Stimulated activated CD4-positive, alpha-beta T cell treated with anti-CD3 and anti-CD28 coated beads, Interleukin-4, amount 100 ng/mL, for 48 hours (primary cell): Measurements from ENCODE around the gene GAB3.
"Not testable (repeated sequence)": the region's sequence is repeated elsewhere in the genome, so short reads cannot be mapped to it uniquely, and the experiment has no call there.

ENCODE experiments used
- DNase-seq, 2 donors: peaks; one replicate each; pipeline ENCODE4 v3.0.0-alpha.2; 2020; ENCODE audit warnings: low read depth in 2 of 2

Gene GAB3

DNA sequence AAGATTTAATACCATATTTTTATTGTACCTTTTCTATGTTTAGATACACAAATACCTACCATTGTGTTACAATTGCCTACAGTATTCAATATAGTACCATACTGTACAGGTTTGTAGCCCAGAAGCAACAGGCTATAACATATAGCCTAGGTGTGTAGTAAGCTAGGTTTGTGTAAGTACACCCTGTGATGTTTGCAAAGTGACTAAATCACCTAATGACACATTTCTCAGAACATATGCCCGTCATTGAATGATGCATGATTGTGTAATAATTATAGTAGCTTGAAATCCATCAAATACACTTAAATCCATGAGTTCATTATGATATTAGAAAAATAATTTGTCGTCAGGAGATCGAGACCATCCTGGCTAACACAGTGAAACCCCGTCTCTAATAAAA lies 30.8 kb downstream of the GAB3 start:
- DNase-seq: no peak

DNA sequence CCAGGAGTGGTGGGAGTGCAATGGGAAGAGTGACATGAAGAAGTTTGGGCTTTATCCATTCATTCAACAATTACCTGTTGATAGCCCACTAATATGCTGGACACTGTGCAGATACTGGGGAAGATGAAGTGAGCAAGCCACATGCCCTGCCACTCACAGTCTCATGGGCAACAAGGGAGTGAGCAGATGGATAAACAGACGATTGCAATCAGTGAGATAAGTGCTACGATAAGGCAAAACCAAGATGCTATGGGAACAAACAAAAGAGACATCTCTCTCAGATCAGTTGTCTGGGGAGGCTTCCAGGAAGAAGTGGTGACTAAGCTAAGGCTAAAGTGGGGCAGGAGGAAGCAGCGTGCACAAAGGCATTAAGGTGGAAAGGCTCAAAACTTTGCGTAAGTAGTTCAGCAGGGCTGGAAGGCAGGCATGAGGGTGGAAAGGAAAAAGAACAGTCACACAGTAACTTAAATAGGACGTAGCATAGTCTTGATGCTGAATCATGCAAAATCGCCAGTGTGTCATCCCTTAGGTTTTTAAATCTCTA lies 31.7 kb downstream of the GAB3 start:
- no peak for DNase-seq

DNA sequence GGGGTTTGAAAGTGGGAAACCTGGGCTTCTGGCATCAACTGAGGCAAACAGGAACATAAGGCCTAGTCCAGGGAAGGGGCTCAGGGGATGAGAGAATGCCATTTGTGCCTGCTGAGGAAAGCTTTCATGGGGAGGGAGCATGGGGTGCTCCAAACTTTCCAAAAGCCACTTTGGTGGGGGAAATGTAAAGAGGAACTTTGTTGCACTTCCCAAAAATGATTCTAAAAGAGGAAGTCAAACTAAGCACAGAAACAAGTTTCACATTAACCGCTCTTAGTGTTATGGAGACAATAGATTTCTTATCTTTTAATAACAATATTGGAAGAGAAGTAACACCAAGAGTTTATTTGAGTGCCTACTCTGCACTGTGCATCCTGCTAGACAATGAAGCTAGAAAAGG lies 32.3 kb downstream of the GAB3 start:
- no peak for DNase-seq

DNA sequence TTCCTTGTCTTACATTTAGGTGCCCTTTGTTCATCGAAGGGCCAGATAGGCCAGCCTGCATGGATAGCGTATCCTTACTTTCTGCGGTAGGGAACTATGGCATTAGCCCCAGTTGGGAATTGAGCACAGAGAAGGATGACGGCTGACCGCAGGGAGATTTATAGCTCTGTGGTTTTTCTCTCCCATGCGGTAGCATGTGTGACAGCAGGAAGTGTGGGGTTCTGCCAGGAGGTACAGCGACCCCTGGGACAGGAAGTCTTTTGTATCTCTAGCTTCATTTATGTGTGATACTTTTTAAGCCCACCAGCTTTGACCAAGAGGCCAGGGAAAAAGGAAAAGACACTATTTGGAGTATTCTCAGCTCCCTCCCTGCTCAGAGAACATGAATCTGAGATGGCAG lies 33.1 kb downstream of the GAB3 start:
- DNase-seq: no peak

DNA sequence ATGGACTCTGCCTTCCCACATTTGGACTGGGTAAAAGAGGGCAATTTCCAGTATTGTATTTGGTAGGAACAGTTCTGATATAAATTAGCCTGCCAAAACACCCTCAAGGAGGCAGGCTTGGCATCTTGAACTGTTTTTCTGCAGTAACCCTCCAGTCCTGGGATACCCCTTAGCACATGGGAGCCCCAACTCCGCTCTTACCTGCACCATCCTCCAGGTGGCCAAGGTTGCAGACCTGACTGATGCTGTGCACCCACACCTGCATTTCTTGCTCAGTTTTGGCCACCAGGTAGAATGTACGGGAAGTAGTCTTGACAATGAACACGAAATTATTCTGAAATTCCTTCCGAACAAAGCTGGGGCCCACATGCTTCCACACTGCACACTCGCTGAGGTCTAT lies 35.1 kb downstream of the GAB3 start:
- no peak for DNase-seq

GRCh38 chrX:154714925-154715324 lies 36.0 kb downstream of the GAB3 start:
- DNase-seq: peak in 1 of 2 donors; percentile 13

DNA sequence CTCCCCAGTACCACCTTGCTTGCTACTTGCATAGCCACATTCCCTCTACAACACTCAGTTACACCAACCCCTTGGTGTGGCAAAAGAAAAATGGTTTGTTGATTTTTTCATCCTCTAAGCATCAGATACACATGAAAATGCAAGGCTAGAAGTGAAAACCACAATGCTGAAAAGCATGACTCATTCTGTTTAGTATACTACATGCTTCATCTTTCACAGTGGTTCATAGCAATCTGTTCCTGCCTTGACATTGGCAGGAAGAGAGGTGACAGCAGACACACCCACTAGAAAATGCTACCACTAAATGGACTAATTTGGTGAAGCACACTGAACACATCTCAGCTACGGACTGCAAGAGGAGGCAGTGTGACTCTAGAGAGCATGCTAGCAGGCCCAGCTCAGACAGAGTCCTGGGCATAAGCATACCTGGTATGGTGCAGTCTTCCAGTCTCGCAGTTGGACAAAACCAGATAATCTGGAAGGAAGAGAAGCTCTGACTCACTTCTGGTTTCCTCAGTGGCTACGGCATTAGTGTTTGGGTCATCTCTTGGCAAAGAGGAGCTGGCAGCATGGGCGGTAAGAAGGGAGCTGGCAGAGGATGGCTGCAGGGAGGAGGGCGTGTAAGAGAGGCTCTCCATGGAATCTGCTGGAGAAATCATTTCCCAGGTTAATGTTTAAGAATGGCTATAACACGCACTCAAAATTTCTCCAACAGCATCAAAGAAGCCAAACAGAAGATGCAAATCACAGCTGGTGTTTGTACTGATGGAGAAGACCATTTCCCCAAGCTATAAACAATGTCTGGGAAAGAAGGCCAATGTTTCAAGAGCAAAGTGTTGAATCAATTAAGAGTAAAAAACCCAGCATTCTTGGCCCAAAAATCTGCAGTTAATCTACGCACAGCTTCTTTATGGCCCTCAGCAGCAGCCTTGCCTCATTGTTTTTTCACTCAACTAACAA lies 37.8 kb downstream of the GAB3 start:
- no peak for DNase-seq

GRCh38 chrX:154711264-154711663 lies 39.6 kb downstream of the GAB3 start:
- DNase-seq: no peak

DNA sequence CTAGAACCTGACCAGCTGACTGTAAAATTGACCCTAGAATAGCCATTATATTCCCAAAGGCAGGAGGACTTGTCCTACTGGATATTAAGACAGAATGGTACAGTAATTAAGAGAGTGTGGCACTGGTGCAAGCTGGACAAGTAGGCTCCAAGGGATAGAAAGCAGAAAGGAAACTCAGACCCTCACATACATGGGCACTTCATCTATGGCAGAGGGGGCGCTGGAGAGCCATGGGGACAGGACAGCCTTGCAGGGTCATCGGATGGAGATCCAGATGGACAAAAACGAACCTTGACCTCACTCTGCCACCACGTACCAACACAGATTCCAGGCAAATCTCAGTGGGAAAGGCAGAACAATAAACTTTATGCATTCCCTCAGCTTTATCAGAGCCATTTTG lies 40.6 kb downstream of the GAB3 start:
- DNase-seq: no peak

- DNase-seq: no peak
Measured at GRCh38 chrX:154698630-154699248, 52.1 kb downstream of the GAB3 start.

DNA sequence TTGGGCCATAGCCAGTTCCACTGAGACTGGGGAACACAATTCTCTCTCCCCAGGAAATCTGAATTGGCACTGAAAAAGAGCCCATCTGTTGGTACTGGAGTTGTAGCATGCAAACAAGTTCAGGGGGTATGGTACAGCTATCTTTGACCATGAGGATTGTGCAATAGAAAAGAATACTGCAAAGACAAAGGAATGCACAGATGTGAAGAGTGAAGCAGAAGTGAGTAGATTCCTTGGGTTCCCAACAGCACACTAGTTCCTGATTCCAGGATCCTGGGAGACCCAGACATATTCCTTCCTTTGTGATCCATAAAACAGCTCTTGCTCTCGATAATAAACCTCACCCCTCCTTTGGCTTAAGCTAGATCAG lies 54.2 kb downstream of the GAB3 start:
- no peak for DNase-seq

- no peak for DNase-seq
Measured at GRCh38 chrX:154695911-154696675, 54.8 kb downstream of the GAB3 start.

- no peak for DNase-seq
Measured at GRCh38 chrX:154693394-154693793, 57.5 kb downstream of the GAB3 start.

DNA sequence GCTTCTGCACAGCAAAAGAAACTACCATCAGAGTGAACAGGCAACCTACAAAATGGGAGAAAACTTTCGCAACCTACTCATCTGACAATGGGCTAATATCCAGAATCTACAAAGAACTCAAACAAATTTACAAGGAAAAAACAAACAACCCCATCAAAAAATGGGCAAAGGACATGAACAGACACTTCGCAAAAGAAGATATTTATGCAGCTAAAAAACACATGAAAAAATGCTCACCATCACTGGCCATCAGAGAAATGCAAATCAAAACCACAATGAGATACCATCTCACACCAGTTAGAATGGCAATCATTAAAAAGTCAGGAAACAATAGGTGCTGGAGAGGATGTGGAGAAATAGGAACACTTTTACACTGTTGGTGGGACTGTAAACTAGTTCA lies 60.4 kb downstream of the GAB3 start:
- DNase-seq: not testable (repeated sequence)

- not testable (repeated sequence) for DNase-seq
Measured at GRCh38 chrX:154672084-154672483, 78.8 kb downstream of the GAB3 start.

GRCh38 chrX:154670848-154671247 lies 80.0 kb downstream of the GAB3 start:
- DNase-seq: not testable (repeated sequence)

DNA sequence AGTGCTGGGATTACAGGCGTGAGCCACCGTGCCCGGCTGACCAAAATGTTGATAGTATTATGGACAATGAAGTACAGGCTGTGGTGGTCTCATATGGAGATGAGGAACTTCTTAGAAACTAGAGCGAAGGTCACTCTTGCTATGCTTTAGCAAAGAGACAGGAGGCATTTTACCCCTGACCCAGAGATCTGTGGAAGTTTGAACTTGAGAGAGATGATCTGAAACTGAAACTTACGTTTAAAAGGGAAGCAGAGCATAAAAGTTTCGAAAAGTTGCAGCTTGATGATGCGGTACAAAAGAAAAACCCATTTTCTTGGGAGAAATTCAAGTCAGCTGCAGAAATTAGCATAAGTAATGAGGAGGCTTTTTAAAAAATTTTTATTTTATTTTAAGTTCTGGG lies 89.0 kb downstream of the GAB3 start:
- DNase-seq: no peak

- no peak for DNase-seq
Measured at GRCh38 chrX:154661170-154661569, 89.7 kb downstream of the GAB3 start.

DNA sequence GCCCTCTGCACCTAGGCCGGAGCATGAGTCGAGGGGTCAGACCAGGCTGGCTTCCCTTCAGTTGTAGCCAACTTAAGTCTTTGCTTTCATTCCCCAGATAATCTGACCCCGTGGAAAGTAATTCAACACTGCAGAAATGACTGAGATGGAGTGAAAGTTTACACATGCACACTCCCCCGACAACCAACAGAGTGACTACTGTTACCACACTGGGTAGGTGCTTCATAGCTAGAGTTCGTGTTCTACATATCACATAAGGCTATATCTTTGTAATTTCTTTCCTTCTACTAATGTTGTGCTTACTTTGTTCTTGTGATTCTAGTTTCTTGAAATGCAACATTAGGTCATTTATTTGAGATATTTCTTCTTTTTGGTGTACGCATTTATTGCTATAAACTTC lies 90.3 kb downstream of the GAB3 start:
- DNase-seq: no peak

DNA sequence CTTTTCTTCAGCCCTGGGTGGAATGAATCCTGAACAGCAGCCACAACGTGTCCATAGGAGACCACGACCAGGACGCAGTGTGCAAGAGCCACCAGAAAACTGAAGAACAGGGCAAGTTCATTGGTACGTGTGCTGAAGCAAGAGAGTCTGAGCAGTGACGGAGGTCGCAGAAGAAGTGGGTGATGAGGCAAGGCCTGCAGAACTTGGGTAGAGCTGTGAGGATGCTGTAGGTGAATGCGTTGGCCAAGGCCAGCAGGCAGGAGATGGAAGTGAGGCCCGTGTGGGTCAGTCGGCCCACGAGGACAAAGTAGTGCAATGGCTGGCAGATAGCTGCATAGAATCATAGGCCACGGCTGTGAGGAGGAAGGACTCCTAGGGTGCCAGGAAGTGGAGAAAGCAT lies 91.9 kb downstream of the GAB3 start:
- DNase-seq: no peak

- DNase-seq: no peak
Measured at GRCh38 chrX:154658187-154658586, 92.7 kb downstream of the GAB3 start.

GRCh38 chrX:154657226-154657805 lies 93.6 kb downstream of the GAB3 start:
- DNase-seq: no peak
